Measurements from ENCODE around the gene SENP1. TPM values are rescaled to one million over a fixed set of nuclear protein-coding genes. Genes with fewer than 3 reads are reported as not detected.

The SENP1 gene
- total RNA-seq, 1 donor from 2014 or later, result 44.0 TPM

DNA sequence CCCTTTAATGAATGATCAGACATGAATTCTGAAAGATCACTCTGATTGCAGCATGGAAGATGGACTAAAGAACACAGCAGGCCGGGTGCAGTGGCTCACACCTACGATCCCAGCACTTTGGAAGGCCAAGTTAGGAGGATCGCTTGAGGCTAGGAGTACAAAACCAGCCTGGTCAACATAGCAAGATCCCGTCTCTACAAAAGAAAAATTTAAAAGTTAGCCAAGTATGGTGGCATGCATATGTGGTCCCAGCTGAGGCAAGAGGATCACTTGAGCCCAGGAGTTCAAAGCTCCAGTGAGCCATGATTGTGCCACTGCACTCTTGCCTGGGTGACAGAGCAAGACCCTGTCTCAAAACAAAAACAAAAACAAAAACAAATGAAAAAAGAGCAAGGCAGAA is 35.1 kb downstream of the SENP1 start:
- no peak overlapping the region for H3K4me3 Mint-ChIP-seq
- H3K27me3 Mint-ChIP-seq (ENCODE audit: low read depth), result no peaks in the 10 kb centered on the region
- peaks cover 15% of the 10 kb centered on the region for H3K36me3 Mint-ChIP-seq (ENCODE audit: low read depth)
- no peaks in the 10 kb centered on the region for H3K4me1 Mint-ChIP-seq
- TF ChIP-seq, protein P1, sequence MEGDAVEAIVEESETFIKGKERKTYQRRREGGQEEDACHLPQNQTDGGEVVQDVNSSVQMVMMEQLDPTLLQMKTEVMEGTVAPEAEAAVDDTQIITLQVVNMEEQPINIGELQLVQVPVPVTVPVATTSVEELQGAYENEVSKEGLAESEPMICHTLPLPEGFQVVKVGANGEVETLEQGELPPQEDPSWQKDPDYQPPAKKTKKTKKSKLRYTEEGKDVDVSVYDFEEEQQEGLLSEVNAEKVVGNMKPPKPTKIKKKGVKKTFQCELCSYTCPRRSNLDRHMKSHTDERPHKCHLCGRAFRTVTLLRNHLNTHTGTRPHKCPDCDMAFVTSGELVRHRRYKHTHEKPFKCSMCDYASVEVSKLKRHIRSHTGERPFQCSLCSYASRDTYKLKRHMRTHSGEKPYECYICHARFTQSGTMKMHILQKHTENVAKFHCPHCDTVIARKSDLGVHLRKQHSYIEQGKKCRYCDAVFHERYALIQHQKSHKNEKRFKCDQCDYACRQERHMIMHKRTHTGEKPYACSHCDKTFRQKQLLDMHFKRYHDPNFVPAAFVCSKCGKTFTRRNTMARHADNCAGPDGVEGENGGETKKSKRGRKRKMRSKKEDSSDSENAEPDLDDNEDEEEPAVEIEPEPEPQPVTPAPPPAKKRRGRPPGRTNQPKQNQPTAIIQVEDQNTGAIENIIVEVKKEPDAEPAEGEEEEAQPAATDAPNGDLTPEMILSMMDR (conservative IDR thresholded peaks at IDR 0.05), result no peak
- peak overlapping the region; percentile 19 for H3K27ac Mint-ChIP-seq (ENCODE audit: unreplicated experiment)
- H3K9me3 Mint-ChIP-seq, result no peaks in the 10 kb centered on the region
- no peak for DNase-seq (ENCODE audit: low read depth, low spot score)

DNA sequence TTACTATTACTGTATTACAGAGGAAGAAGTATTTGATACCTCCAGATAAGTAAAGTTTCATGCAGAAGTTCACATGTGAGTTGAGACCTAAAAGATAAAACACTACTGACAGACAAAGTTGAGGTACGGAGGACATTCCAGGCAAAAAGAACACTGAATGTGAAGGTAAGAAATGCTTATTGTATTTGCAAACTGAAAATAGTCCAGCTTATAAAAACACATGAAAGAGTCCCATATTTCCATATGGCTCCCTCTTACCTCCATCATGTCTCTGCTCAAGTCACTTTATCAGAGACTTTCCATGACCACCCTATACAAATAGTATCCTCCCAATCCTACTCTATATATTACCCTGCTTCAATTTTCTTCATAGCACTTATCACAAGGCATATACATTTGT is 35.8 kb downstream of the SENP1 start:
- TF ChIP-seq, protein P1 (conservative IDR thresholded peaks at IDR 0.05), result no peak
- no peak overlapping the region for H3K4me3 Mint-ChIP-seq
- no peaks in the 10 kb centered on the region for H3K4me1 Mint-ChIP-seq
- no peaks in the 10 kb centered on the region for H3K9me3 Mint-ChIP-seq
- DNase-seq (ENCODE audit: low read depth, low spot score), result no peak
- no peaks in the 10 kb centered on the region for H3K27me3 Mint-ChIP-seq (ENCODE audit: low read depth)
- no peak overlapping the region for H3K27ac Mint-ChIP-seq (ENCODE audit: unreplicated experiment)
- peaks cover 12% of the 10 kb centered on the region for H3K36me3 Mint-ChIP-seq (ENCODE audit: low read depth)

DNA sequence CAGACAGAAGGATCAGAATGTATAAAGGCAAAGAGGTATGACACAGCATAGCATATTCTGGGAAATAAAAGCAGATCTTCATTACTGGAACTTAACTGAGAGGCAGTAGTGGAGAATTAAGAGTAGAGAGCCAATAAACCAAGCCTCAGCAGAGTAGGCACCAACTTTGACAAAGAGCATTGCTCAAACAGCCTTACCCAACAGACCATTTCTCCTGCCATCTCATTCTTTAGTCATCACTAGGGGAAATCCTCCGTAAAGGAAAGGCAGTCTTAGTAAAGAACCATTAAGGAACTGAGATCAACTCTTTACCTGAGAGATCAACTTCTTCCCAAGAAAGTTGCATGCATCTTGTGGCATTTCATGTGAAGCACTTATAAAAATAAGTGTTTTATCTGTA is 36.6 kb downstream of the SENP1 start:
- H3K27me3 Mint-ChIP-seq (ENCODE audit: low read depth), result no peaks in the 10 kb centered on the region
- H3K4me1 Mint-ChIP-seq, result no peaks in the 10 kb centered on the region
- DNase-seq (ENCODE audit: low read depth, low spot score), result no peak
- H3K27ac Mint-ChIP-seq (ENCODE audit: unreplicated experiment), result no peak overlapping the region
- peaks cover 12% of the 10 kb centered on the region for H3K36me3 Mint-ChIP-seq (ENCODE audit: low read depth)
- TF ChIP-seq, protein P1 (conservative IDR thresholded peaks at IDR 0.05), result no peak
- H3K4me3 Mint-ChIP-seq, result no peak overlapping the region
- no peaks in the 10 kb centered on the region for H3K9me3 Mint-ChIP-seq

DNA sequence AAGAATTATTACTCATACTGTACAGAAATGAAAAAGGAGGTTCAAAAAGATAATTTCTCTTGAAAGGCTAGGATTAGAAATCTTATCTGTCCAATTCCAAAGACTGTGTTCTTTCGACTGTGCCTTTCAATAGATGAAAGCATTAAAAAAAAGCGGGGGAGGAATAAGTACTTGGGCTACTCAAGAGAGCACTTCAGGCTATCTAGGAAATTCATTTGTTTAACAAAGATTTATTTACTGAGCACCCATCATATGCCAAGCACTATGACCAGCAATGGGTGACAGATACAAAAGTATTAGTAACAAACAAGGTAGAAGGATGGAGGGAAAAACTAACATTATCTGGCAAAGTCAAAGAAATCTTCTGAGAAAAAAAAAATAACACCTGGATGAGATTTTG is 37.4 kb downstream of the SENP1 start:
- Mint-ChIP-seq H3K36me3 (ENCODE audit: low read depth) (peaks cover 12% of the 10 kb centered on the region), H3K27ac (ENCODE audit: unreplicated experiment) (no peak overlapping the region), H3K4me3 (no peak overlapping the region), H3K4me1 (no peaks in the 10 kb centered on the region), H3K9me3 (no peaks in the 10 kb centered on the region), H3K27me3 (ENCODE audit: low read depth) (no peaks in the 10 kb centered on the region)
- TF ChIP-seq, protein P1 (conservative IDR thresholded peaks at IDR 0.05), result no peak
- no peak for DNase-seq (ENCODE audit: low read depth, low spot score)

DNA sequence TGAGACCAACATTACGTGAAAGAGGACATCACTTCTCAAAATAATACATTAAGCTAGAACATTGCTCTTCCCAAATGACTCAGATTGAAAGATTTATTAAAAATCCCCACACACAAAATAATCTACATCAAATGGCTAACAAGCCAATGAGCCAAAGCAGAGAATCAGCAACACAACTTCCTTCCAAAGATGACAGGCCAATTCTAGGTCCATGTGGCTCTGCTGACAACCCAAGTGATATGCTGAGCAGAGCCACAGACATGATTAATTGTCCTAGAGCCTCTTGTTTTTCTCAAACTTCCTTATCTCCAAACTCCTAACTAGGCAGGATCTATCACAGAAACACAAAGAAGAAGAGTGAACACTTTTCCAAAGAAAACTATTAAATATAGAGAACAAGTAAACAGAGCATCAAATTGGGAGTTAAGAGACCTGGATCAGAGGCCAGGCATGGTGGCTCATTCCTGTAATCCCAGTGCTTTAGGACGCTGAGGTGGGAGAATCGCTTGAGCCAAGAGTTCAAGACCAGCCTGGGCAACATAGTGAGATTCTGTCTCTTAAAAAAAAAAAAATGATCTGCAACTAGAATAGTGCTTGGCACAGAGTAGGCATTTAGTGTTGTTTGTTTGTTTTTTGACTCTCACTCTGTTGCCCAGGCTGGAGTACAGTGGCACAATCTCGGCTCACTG is 38.5 kb downstream of the SENP1 start:
- Mint-ChIP-seq H3K36me3 (ENCODE audit: low read depth) (peaks cover 12% of the 10 kb centered on the region), H3K27me3 (ENCODE audit: low read depth) (no peaks in the 10 kb centered on the region), H3K9me3 (no peaks in the 10 kb centered on the region), H3K27ac (ENCODE audit: unreplicated experiment) (no peak overlapping the region), H3K4me3 (no peak overlapping the region), H3K4me1 (no peaks in the 10 kb centered on the region)
- TF ChIP-seq, protein P1 (conservative IDR thresholded peaks at IDR 0.05), result no peak
- DNase-seq (ENCODE audit: low read depth, low spot score), result no peak

Measured in neural crest cell (in vitro differentiated cells).